Effector memory CD4-positive, alpha-beta T cell (primary cell): ENCODE results near the gene MED12.

Experiments
- DNase-seq, 3 donors: peaks; one replicate each; pipeline ENCODE4 v3.0.0-alpha.2; 2020
- H3K27ac ChIP-seq: 2 replicates; pipeline ENCODE4 v1.7.0; 2013; ENCODE audit warnings: mild to moderate bottlenecking, low read length, moderate library complexity; ENCODE audit not compliant: insufficient read depth, poor library complexity, severe bottlenecking
- H3K27me3 ChIP-seq: replicated peaks from 2 replicates; pipeline ENCODE4 v1.7.0; 2013; ENCODE audit warnings: mild to moderate bottlenecking, low read length; ENCODE audit not compliant: insufficient read depth, control insufficient read depth, poor library complexity, severe bottlenecking
- H3K36me3 ChIP-seq: 2 replicates; pipeline ENCODE4 v1.7.0; 2013; ENCODE audit warnings: mild to moderate bottlenecking, low read length, moderate library complexity; ENCODE audit not compliant: control insufficient read depth, insufficient read depth
- H3K4me1 ChIP-seq: 2 replicates; pipeline ENCODE4 v1.7.0; 2013; ENCODE audit warnings: low read length, mild to moderate bottlenecking; ENCODE audit not compliant: control insufficient read depth, insufficient read depth, poor library complexity, severe bottlenecking
- H3K4me3 ChIP-seq: 2 replicates; pipeline ENCODE4 v1.7.0; 2013; ENCODE audit warnings: low read length, low read depth, mild to moderate bottlenecking; ENCODE audit not compliant: insufficient read depth, poor library complexity, severe bottlenecking
- H3K9me3 ChIP-seq: 2 replicates; pipeline ENCODE4 v1.7.0; 2013; ENCODE audit warnings: mild to moderate bottlenecking, low read length, moderate library complexity; ENCODE audit not compliant: control insufficient read depth

Gene MED12

DNA sequence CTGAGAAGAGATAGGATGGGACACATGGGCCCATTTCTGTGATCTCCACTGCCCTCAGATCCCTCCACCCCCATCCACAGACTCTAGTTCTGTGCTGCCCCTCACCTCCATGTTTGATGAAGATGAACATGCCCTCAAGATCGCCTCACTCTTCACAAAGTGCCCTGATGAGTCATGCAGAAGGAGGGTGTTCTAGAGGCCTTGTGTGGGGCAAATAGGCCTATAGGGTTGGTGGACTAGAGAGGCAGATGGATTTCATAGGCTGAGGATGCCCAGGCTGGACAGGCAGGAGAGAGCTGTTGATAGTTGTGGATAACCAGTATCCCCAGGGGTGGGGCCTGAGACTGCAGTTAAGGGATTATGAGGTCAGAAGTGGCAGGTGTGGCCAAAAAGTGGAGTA, 12.0 kb upstream of the MED12 start, which contains the start of gene CXorf65:
TSS of gene CXorf65 (minus strand) at position 314 of the 400 bp plus-strand sequence. CDS start at position 130, 184 bp downstream.
- Histone ChIP-seq H3K4me1 (peaks cover 64% of the 10 kb centered on the region), H3K27ac (peak within 1 kb of the TSS; percentile 96)
- peak in 1 of 3 donors; percentile 19 for DNase-seq

DNA sequence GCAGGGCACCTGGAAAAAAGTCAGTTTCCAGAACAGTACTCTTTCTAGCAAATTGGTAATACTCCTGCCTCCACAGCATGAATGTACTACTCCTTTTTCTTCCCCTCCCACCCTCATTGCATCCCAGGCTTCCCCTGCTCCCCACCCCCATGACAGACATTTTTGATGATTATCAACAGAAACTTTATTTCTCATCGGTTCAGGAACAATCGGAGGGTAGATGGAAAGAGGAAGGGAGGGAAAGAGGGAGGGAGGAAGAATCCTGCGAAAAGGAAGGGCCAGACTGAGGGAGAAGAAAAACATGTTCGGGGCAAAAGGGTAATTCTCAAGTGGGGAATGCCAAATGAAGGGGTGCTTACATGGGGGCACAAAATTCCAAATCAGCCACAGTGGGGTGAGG, 11.2 kb upstream of the MED12 start:
- no peaks in the 10 kb centered on the region for H3K9me3 ChIP-seq
- peaks cover 13% of the 10 kb centered on the region for H3K36me3 ChIP-seq
- H3K27ac ChIP-seq: peak overlapping the region; percentile 96
- peaks cover 65% of the 10 kb centered on the region for H3K4me1 ChIP-seq
- no peak overlapping the region for H3K4me3 ChIP-seq
- no peak for DNase-seq
- no peaks in the 10 kb centered on the region for H3K27me3 ChIP-seq

More for the DNA sequence above, 12.0 kb upstream of the MED12 start, which contains the start of gene CXorf65:
- Histone ChIP-seq H3K36me3 (peaks cover 13% of the 10 kb centered on the region), H3K27me3 (no peaks in the 10 kb centered on the region), H3K9me3 (no peaks in the 10 kb centered on the region), H3K4me3 (no peak within 1 kb of the TSS)

DNA sequence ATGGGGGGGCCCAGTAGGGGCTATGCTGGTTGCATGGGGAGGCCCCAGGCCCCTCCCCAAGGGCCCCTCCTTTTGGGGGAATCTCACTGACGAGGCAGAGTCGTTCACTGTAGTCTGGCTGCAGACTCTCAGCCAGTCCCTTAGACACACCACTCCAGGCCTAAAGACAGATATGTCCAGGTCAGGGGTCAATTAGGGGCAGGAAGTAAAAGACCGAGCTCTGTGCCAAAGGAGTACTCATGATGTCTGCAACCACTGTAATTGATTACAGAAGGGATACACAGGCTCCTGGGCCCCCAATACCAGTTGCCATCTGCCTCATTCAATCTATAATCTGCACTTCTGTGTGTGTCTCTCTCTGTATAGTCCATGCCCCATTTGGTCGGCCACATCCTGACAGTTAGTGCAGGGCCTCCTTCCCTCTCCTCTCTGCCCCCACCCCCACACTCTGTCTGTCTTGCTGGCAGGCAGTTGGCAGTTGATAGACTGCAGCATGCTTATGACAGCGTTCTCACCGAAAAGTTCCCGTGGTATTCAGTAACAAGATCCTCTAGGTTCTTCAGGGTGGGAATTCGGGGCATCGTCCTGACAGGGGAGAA, 10.5 kb upstream of the MED12 start:
- no peaks in the 10 kb centered on the region for H3K27me3 ChIP-seq
- peak overlapping the region; percentile 96 for H3K27ac ChIP-seq
- peaks cover 13% of the 10 kb centered on the region for H3K36me3 ChIP-seq
- H3K9me3 ChIP-seq: no peaks in the 10 kb centered on the region
- H3K4me3 ChIP-seq: peak overlapping the region; percentile 61
- peaks cover 67% of the 10 kb centered on the region for H3K4me1 ChIP-seq
- DNase-seq: peak in 2 of 3 donors; percentile 18 to 34

DNA sequence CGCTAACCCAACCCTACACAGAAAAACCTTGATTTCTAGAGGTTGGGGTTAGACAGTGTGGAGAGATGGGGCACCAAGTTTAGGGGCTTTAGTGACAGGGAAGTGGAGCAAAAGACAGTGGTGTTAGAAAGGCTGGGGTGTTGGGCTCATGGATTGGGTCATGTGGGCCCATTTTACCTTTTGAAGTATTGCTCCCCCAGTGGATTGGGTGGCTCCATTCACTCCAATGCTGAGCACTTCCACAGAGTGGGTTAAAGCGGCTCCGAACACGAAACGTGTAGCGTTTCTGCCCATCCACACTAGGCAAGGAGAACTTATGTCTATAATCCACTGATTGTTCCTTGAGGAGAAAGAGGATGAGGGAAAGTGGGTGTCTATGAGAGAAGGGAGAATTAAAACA, 9.3 kb upstream of the MED12 start:
- peak overlapping the region; percentile 61 for H3K4me3 ChIP-seq

DNA sequence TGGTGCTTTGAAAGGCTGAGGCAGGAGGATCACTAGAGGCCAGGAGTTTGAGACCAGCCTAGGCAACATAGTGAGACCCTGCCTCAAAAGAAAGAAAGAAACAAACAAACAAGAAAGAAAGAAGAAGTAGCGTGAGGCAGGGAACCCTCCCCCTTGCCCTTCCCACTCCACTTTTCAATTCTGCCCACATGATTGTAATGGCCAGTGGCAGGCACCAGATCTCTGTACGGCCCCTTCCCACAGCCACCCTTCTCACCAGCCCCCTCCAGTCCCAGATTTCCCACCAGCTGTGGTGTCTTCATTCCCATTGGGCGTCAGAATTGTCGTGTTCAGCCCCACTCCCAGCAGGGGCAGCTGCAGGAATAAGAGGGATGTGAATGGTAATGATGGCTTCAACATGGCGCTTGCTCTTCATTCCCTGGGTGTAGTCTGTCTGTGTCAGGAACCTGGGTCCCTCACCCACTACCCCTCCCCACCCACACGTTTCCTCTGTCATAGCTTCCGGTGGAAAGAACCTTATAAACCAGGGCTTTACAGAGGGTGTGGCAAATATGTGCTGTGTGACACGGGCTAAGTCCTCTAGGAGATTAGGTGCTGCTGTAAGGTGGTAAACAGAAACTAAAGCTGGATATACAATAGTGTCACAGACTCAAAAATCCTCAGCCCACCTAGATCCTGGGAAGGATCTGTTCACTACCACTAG, 7.1 kb upstream of the MED12 start, which contains the start of gene IL2RG:
TSS of gene IL2RG (minus strand) at position 437 of the 703 bp plus-strand sequence. CDS start at position 399, 38 bp downstream.
- Histone ChIP-seq H3K36me3 (peaks cover 13% of the 10 kb centered on the region), H3K27me3 (no peaks in the 10 kb centered on the region), H3K4me3 (peak within 1 kb of the TSS; percentile 61), H3K4me1 (peaks cover 46% of the 10 kb centered on the region), H3K27ac (peak within 1 kb of the TSS; percentile 96), H3K9me3 (no peaks in the 10 kb centered on the region)
- peak; percentile 70 to 82 (median 77) for DNase-seq

More for the DNA sequence above, 9.3 kb upstream of the MED12 start:
- Histone ChIP-seq H3K27ac (peak overlapping the region; percentile 96), H3K27me3 (no peaks in the 10 kb centered on the region), H3K36me3 (peaks cover 13% of the 10 kb centered on the region), H3K4me1 (peaks cover 64% of the 10 kb centered on the region), H3K9me3 (no peaks in the 10 kb centered on the region)
- DNase-seq: no peak

DNA sequence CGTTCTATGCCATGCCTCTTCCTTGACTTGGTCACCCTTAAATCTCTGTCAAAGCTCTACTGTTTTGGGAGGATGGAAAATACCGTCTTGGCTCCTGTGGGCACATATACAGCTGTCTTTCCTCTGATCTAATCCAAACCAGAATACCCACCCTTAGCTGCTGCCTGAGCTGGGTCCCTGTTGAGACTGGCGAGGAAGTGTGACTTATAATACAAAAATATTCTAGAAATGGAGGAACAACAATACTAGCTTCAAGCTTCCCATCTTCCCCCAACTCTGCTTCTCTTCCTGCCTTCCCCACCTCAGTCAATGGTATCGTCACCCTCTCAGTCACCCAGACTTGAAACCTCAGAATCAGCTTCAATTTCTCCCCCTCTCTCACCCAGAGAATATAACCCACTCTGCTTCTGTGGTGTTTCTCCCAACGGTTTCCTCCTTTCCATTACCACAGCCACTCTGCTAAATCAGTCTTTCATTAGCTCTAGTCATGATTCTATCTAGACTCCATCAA, 6.4 kb upstream of the MED12 start:
- Histone ChIP-seq H3K27ac (peak overlapping the region; percentile 96), H3K36me3 (peaks cover 13% of the 10 kb centered on the region), H3K4me3 (peak overlapping the region; percentile 61), H3K9me3 (no peaks in the 10 kb centered on the region), H3K4me1 (peaks cover 42% of the 10 kb centered on the region), H3K27me3 (no peaks in the 10 kb centered on the region)
- DNase-seq: peak in 2 of 3 donors; percentile 20 to 41

DNA sequence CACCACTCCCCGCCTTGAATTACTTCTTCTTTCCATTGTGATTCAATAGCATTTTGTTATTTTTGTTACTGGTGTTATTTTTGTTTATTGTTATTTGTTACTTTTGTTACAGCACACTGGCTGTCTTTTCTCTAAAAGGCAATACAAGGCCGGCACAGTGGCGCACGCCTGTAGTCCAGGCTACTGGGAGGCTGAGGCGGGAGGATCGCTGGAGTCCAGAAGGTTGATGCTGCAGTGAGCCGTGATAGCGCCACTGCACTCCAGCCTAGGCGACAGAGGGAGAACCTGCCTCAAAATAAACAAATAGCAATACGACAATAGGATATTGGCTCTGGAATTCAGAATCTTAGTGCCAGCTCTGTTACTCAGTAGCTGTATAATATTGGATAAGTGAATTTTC, 1.0 kb upstream of the MED12 start:
- DNase-seq: no peak
- Histone ChIP-seq H3K4me3 (no peak overlapping the region), H3K27ac (peak overlapping the region; percentile 91), H3K4me1 (peaks cover 21% of the 10 kb centered on the region), H3K9me3 (no peaks in the 10 kb centered on the region), H3K27me3 (no peaks in the 10 kb centered on the region), H3K36me3 (peaks cover 15% of the 10 kb centered on the region)

DNA sequence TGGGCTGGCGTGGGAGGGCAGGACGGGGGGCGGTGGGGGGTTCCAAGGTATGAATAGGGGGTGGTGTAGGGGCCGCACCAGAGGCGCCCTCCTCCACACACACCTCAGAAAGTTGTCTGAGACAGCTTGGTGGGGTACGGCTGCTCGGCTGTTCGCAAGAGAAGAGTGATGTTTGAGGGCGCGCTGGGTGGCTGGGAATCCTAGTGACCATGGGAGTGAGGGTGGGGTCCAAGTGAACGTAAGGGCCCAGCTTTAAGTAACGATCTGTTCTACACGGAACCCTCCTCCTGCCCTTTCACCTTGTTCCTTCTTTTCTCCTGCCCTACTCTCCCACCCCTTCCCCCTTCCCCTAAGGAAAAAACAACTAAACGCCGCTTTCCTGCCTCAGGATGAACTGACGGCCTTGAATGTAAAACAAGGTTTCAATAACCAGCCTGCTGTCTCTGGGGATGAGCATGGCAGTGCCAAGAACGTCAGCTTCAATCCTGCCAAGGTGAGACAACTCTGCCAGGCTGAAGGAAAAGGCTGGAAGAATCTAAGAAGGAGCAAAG, 664 bp downstream of the MED12 start:
- no peak for DNase-seq
- H3K36me3 ChIP-seq: peaks cover 26% of the 10 kb centered on the region
- peak overlapping the region; percentile 91 for H3K27ac ChIP-seq
- H3K27me3 ChIP-seq: no peaks in the 10 kb centered on the region
- H3K9me3 ChIP-seq: no peaks in the 10 kb centered on the region
- peaks cover 7% of the 10 kb centered on the region for H3K4me1 ChIP-seq
- H3K4me3 ChIP-seq: peak overlapping the region; percentile 86

DNA sequence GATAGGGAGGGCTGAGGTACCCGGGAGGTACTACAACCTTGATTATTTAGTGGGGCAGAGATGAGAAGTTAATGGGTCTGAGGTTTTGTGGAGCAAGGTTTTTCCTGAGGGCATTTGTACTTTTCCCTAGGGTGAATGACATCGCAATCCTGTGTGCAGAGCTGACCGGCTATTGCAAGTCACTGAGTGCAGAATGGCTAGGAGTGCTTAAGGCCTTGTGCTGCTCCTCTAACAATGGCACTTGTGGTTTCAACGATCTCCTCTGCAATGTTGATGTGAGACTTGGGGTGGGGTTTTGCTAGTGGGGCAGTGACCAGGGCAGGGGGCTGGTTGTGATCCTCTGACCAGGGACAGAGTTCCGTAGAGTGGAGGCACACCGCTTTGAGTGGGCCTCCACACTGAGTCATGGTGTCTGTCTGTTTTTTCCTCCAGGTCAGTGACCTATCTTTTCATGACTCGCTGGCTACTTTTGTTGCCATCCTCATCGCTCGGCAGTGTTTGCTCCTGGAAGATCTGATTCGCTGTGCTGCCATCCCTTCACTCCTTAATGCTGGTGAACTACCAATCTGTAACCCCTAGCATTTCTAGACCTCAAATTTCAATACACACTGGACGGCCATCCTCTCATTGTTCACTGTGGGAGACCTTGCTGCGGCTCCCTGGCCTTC, 9.9 kb downstream of the MED12 start:
- Histone ChIP-seq H3K9me3 (no peaks in the 10 kb centered on the region), H3K36me3 (peaks cover 44% of the 10 kb centered on the region), H3K4me1 (peaks cover 8% of the 10 kb centered on the region), H3K27me3 (no peaks in the 10 kb centered on the region), H3K4me3 (no peak overlapping the region), H3K27ac (no peak overlapping the region)
- no peak for DNase-seq
